Tibial nerve (tissue), 3 donors: ENCODE measurements around the gene PDZD8.

ENCODE experiments used
- POLR2A ChIP-seq, 2 donors: fragments of 450-650 bp; IDR thresholded peaks; one replicate each; pipeline ENCODE4 v1.6.1; 2017; ENCODE audit warnings: antibody characterized with exemption in 2 of 2, mild to moderate bottlenecking in 2 of 2, moderate library complexity in 2 of 2
- TF ChIP-seq, protein P1 (sequence below), 5 experiments: fragments of 200-600 bp in 3 of 5; fragments of 450-650 bp in 2 of 5; sonication (generic) in 3 of 5; IDR thresholded peaks; one replicate each; pipeline ENCODE4 v1.5.1; 2016 to 2019; ENCODE audit warnings: antibody characterized with exemption in 5 of 5, mild to moderate bottlenecking in 3 of 5, moderate library complexity in 2 of 5

DNA sequence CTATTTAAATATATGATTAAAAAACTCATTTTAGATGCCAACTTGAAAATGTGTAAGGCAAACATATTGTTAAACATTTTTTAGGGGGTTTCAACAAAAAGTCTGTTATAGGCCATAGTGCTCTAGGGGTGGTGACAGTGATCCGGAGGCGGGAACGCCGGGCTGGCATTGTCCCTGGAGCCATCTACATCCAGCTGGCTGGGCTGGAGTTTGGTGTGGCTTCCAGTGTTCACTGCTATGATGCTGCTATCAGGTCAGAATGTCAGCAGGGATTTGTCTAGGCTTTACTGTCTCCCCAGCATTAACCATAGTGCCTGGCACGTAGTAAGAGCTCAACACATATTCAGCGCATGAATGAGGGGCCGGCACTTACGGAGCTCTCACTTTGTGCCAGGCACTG lies 136.2 kb downstream of the PDZD8 start:
- TF ChIP-seq, protein P1, sequence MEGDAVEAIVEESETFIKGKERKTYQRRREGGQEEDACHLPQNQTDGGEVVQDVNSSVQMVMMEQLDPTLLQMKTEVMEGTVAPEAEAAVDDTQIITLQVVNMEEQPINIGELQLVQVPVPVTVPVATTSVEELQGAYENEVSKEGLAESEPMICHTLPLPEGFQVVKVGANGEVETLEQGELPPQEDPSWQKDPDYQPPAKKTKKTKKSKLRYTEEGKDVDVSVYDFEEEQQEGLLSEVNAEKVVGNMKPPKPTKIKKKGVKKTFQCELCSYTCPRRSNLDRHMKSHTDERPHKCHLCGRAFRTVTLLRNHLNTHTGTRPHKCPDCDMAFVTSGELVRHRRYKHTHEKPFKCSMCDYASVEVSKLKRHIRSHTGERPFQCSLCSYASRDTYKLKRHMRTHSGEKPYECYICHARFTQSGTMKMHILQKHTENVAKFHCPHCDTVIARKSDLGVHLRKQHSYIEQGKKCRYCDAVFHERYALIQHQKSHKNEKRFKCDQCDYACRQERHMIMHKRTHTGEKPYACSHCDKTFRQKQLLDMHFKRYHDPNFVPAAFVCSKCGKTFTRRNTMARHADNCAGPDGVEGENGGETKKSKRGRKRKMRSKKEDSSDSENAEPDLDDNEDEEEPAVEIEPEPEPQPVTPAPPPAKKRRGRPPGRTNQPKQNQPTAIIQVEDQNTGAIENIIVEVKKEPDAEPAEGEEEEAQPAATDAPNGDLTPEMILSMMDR (IDR thresholded peaks at IDR 0.05), result no peak
- TF ChIP-seq POLR2A (IDR thresholded peaks at IDR 0.05), result no peak
